WERI-Rb-1 (cell line): ENCODE results near the gene RTN4R.

Experiments
- DNase-seq: peaks from one replicate; pipeline ENCODE4 v3.0.0-alpha.2; 2020
- H3K27ac ChIP-seq: fragments of 250-450 bp; sonication (Bioruptor Pico); 2 replicates; pipeline ENCODE4 v1.5.1; 2020; ENCODE audit warnings: mild to moderate bottlenecking, moderate library complexity
- H3K27me3 ChIP-seq: fragments of 250-450 bp; sonication (Bioruptor Pico); 2 replicates; pipeline ENCODE4 v1.5.1; 2021; ENCODE audit warnings: mild to moderate bottlenecking, low read depth, moderate library complexity; ENCODE audit not compliant: insufficient read depth, severe bottlenecking
- H3K36me3 ChIP-seq: fragments of 250-450 bp; sonication (Bioruptor Pico); 2 replicates; pipeline ENCODE4 v1.5.1; 2020; ENCODE audit warnings: mild to moderate bottlenecking, moderate library complexity
- H3K4me3 ChIP-seq: 2 replicates; pipeline ENCODE4 v1.5.1; 2011; ENCODE audit warnings: low read depth, mild to moderate bottlenecking, control low read depth, low read length
- H3K9me3 ChIP-seq: fragments of 250-450 bp; sonication (Bioruptor Pico); 2 replicates; pipeline ENCODE4 v1.5.1; 2021; ENCODE audit warnings: mild to moderate bottlenecking, moderate library complexity; ENCODE audit not compliant: severe bottlenecking
- TF ChIP-seq, protein P1 (sequence below): IDR thresholded peaks from 2 replicates; pipeline ENCODE4 v1.5.1; 2011; ENCODE audit warnings: low read depth, mild to moderate bottlenecking, control low read depth, inconsistent platforms, low read length

RTN4R gene

DNA sequence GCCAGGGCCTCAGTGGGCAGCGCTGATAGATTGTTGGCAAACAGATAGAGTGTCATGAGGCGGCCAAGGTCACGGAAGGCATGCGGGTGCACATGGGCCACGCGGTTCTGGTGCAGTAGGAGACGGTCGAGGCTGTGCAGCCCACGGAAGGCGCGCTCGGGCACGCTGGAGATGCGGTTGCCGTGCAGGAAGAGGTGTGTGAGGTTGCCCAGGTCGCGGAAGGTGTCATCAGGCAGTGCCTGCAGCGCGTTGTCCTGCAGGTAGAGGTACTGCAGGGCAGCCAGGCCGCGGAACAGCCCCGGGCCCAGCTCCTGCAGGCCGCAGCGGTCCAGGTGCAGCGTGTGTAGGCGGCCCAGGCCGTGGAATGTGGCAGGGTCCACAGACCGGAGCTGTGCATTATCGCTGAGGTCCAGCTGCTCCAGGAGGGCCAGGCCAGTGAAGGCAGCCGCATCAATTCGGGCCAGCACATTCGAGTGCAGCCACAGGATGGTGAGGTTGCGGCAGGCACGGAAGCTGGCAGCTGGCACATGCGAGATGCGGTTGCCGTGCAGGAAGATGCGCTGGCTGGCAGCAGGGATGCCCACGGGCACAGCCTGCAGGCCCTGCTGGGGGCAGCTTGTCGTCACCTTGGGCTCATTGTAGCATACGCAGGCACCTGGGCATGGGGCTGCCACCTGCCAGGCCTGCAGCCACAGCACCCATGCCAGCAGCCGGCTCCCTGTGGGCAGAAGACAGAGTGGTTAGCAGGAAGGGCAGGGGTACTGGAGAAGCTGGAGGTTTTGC, 25.5 kb downstream of the RTN4R start:
- peaks cover 28% of the 10 kb centered on the region for H3K36me3 ChIP-seq
- peak overlapping the region; percentile 70 for H3K27ac ChIP-seq
- no peaks in the 10 kb centered on the region for H3K9me3 ChIP-seq
- no peak overlapping the region for H3K4me3 ChIP-seq
- DNase-seq: no peak
- H3K27me3 ChIP-seq: no peaks in the 10 kb centered on the region
- TF ChIP-seq, protein P1, sequence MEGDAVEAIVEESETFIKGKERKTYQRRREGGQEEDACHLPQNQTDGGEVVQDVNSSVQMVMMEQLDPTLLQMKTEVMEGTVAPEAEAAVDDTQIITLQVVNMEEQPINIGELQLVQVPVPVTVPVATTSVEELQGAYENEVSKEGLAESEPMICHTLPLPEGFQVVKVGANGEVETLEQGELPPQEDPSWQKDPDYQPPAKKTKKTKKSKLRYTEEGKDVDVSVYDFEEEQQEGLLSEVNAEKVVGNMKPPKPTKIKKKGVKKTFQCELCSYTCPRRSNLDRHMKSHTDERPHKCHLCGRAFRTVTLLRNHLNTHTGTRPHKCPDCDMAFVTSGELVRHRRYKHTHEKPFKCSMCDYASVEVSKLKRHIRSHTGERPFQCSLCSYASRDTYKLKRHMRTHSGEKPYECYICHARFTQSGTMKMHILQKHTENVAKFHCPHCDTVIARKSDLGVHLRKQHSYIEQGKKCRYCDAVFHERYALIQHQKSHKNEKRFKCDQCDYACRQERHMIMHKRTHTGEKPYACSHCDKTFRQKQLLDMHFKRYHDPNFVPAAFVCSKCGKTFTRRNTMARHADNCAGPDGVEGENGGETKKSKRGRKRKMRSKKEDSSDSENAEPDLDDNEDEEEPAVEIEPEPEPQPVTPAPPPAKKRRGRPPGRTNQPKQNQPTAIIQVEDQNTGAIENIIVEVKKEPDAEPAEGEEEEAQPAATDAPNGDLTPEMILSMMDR: no peak

DNA sequence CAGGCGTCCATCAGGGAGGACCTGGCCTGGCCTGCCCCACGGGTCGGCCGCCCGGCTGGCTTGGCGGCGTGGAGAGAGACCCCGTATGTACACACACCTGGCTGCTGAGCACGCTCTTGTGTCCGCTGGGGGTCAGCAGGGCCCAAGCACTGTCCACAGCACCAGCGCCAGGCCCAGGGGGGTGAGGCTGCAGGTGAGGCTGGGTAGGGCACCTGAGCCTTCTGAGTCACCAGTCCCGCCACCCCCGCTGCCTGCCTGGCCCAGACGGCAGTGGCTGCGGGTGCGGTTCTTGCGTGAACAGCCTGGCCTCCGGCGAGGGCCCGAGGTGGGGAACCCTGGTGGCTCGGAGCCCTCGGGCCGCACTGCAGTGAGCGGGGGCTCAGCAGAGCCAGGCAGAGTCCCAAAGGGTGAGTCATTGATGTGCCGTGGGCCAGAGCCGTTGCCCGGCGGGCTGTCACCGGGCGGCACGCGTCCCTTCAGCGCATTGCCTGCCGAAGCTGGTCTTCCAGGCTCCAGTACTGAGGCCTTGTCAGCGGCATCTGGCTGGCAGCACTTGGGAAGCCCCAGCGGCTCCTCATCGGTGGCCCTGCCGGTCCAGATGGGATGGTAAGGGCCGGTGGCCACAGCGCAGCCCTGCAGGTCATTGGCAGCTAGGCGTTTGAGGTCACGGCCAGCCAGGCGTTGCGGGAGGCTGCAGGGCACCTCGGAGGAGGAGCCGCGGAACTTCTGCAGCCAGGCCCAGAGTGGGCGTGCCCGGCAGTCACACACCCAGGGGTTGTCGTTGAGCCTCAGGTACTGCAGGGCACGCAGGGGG, 26.3 kb downstream of the RTN4R start:
- Histone ChIP-seq H3K27me3 (no peaks in the 10 kb centered on the region), H3K27ac (peak overlapping the region; percentile 96), H3K9me3 (no peaks in the 10 kb centered on the region), H3K36me3 (peaks cover 27% of the 10 kb centered on the region), H3K4me3 (no peak overlapping the region)
- DNase-seq: no peak
- TF ChIP-seq, protein P1: no peak

DNA sequence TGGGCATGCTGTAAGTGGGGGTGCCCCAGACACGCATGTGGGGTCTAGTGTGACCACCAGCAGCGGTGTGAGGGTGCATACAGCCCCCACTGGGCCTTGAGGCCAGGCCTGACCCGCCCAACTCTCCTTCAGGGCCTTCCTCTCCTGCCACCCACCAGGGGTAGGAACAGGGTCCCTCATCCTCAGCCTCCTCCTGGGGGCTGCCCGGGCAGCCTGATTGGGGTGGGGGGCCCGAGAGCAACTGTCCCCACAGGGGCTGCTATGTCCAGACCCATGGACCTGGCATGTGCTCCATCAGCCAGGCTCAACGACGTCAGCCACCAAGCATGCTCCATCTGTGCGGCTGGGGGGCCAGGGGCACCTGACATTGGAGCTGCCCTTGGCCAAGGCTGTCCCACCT, 27.2 kb downstream of the RTN4R start:
- TF ChIP-seq, protein P1: no peak

GRCh38 chr22:20240447-20240764, 27.7 kb downstream of the RTN4R start:
- H3K27ac ChIP-seq: peak overlapping the region; percentile 96
- TF ChIP-seq, protein P1: no peak
- H3K4me3 ChIP-seq: no peak overlapping the region

More for the DNA sequence above, 27.2 kb downstream of the RTN4R start:
- H3K4me3 ChIP-seq: no peak overlapping the region
- no peak for DNase-seq
- H3K9me3 ChIP-seq: no peaks in the 10 kb centered on the region
- peaks cover 25% of the 10 kb centered on the region for H3K36me3 ChIP-seq
- H3K27me3 ChIP-seq: no peaks in the 10 kb centered on the region
- H3K27ac ChIP-seq: peak overlapping the region; percentile 96

GRCh38 chr22:20239676-20240446, 28.3 kb downstream of the RTN4R start:
- Histone ChIP-seq H3K27ac (peak overlapping the region; percentile 96), H3K9me3 (no peaks in the 10 kb centered on the region), H3K36me3 (peaks cover 25% of the 10 kb centered on the region), H3K4me3 (no peak overlapping the region), H3K27me3 (no peaks in the 10 kb centered on the region)
- TF ChIP-seq, protein P1: peak; percentile 23; the same call in 1 of the 2 replicates
- peak; percentile 46 for DNase-seq

More at GRCh38 chr22:20240447-20240764, 27.7 kb downstream of the RTN4R start:
- Histone ChIP-seq H3K9me3 (no peaks in the 10 kb centered on the region), H3K27me3 (no peaks in the 10 kb centered on the region), H3K36me3 (peaks cover 25% of the 10 kb centered on the region)
- peak; percentile 95 for DNase-seq
